Right atrium auricular region (tissue), 2 donors: ENCODE results near the gene FMO4. TPM values are rescaled to one million over a fixed set of nuclear protein-coding genes. Genes with fewer than 3 reads are reported as not detected.
"Not testable (repeated sequence)": the region's sequence is repeated elsewhere in the genome, so short reads cannot be mapped to it uniquely, and the experiment has no call there.

Experiments used
- DNase-seq: peaks from one replicate; pipeline ENCODE4 v3.0.0-alpha.2; 2019; ENCODE audit warnings: low spot score
- H3K27ac ChIP-seq, 2 donors: fragments of 200-600 bp; sonication (generic); 1 replicate in 1 of 2; 2 replicates in 1 of 2; pipeline ENCODE4 v1.5.1; 2016 to 2019
- H3K27me3 ChIP-seq, 2 donors: fragments of 200-600 bp; sonication (generic); one replicate each; pipeline versions ENCODE4 v1.5.1 to v1.6.0; 2017 to 2019
- H3K36me3 ChIP-seq: fragments of 200-600 bp; sonication (generic); one replicate; pipeline ENCODE4 v1.5.1; 2016
- H3K4me1 ChIP-seq, 2 donors: fragments of 200-600 bp; sonication (generic); one replicate each; pipeline versions ENCODE4 v1.5.1 to v1.6.0; 2017 to 2019
- H3K4me3 ChIP-seq, 2 donors: fragments of 200-600 bp; sonication (generic); 1 replicate in 1 of 2; 2 replicates in 1 of 2; pipeline ENCODE4 v1.5.1; 2017 to 2019; ENCODE audit warnings: mild to moderate bottlenecking in 1 of 2, moderate library complexity in 1 of 2
- H3K9me3 ChIP-seq, 2 donors: fragments of 200-600 bp; sonication (generic); one replicate each; pipeline ENCODE4 v1.5.1; 2019
- CTCF ChIP-seq, 2 donors: fragments of 200-600 bp; sonication (generic); IDR thresholded peaks; one replicate each; pipeline ENCODE4 v1.5.1; 2019; ENCODE audit warnings: antibody characterized with exemption in 2 of 2
- total RNA-seq, 2 donors: library from RNA; depleted of rRNA; stranded (reverse); fragments of >200 nt; gene quantifications; one replicate each; pipeline ENCODE4 v1.1.0, GENCODE V29; 2016

Gene FMO4
- total RNA-seq, 2 donors from 2014 or later: 6.9 to 11.8 TPM

- DNase-seq: no peak
- TF ChIP-seq CTCF (IDR thresholded peaks at IDR 0.05): no peak
- H3K4me3 ChIP-seq: no peak overlapping the region
- H3K9me3 ChIP-seq: peaks cover 0 to 13% of the 10 kb centered on the region in 2 donors
- no peaks in the 10 kb centered on the region for H3K27me3 ChIP-seq
- H3K4me1 ChIP-seq: no peaks in the 10 kb centered on the region
- no peaks in the 10 kb centered on the region for H3K36me3 ChIP-seq
- H3K27ac ChIP-seq: no peak overlapping the region
Observed at GRCh38 chr1:171366085-171366484, 52.1 kb downstream of the FMO4 start.

- no peak for TF ChIP-seq CTCF (IDR thresholded peaks at IDR 0.05)
- no peak overlapping the region for H3K27ac ChIP-seq
- no peaks in the 10 kb centered on the region for H3K4me1 ChIP-seq
- H3K27me3 ChIP-seq: no peaks in the 10 kb centered on the region
- no peaks in the 10 kb centered on the region for H3K36me3 ChIP-seq
- no peak for DNase-seq
- peaks cover 0 to 13% of the 10 kb centered on the region in 2 donors for H3K9me3 ChIP-seq
- H3K4me3 ChIP-seq: no peak overlapping the region
Observed at GRCh38 chr1:171366816-171367215, 52.8 kb downstream of the FMO4 start.

GRCh38 chr1:171367436-171367835, 53.5 kb downstream of the FMO4 start:
- Histone ChIP-seq H3K27me3 (no peaks in the 10 kb centered on the region), H3K4me1 (no peaks in the 10 kb centered on the region), H3K27ac (no peak overlapping the region), H3K9me3 (peaks cover 0 to 10% of the 10 kb centered on the region in 2 donors), H3K4me3 (no peak overlapping the region), H3K36me3 (no peaks in the 10 kb centered on the region)
- no peak for DNase-seq
- TF ChIP-seq CTCF (IDR thresholded peaks at IDR 0.05): no peak

GRCh38 chr1:171372418-171373084, 58.6 kb downstream of the FMO4 start:
- H3K9me3 ChIP-seq: no peaks in the 10 kb centered on the region
- peak overlapping the region in 1 of 2 donors; percentile 33 for H3K27ac ChIP-seq

GRCh38 chr1:171373357-171374122, 59.6 kb downstream of the FMO4 start:
- DNase-seq, H3K4me1 ChIP-seq, H3K36me3 ChIP-seq, H3K27ac ChIP-seq, H3K4me3 ChIP-seq, H3K9me3 ChIP-seq, H3K27me3 ChIP-seq: not testable (repeated sequence)

More at GRCh38 chr1:171372418-171373084, 58.6 kb downstream of the FMO4 start:
- no peak overlapping the region for H3K4me3 ChIP-seq
- no peak for TF ChIP-seq CTCF (IDR thresholded peaks at IDR 0.05)
- H3K36me3 ChIP-seq: no peaks in the 10 kb centered on the region
- no peaks in the 10 kb centered on the region for H3K27me3 ChIP-seq
- DNase-seq: no peak
- H3K4me1 ChIP-seq: no peaks in the 10 kb centered on the region

- Histone ChIP-seq H3K4me3 (no peak overlapping the region), H3K27me3 (no peaks in the 10 kb centered on the region), H3K27ac (no peak overlapping the region), H3K9me3 (no peaks in the 10 kb centered on the region), H3K36me3 (no peaks in the 10 kb centered on the region), H3K4me1 (no peaks in the 10 kb centered on the region)
- TF ChIP-seq CTCF (IDR thresholded peaks at IDR 0.05): no peak
- DNase-seq: no peak
Observed at GRCh38 chr1:171379846-171380245, 65.9 kb downstream of the FMO4 start.
